LNCaP clone FGC (cell line): ENCODE results near the gene PANK4.

Experiments used
- DNase-seq: peaks from one replicate; pipeline ENCODE4 v3.0.0-alpha.2; 2011; ENCODE audit warnings: low read depth
- H3K4me3 ChIP-seq: 2 replicates; pipeline ENCODE4 v1.5.1; 2011; ENCODE audit warnings: mild to moderate bottlenecking, low read depth, low read length, control low read depth
- CTCF ChIP-seq: IDR thresholded peaks from 2 replicates; pipeline ENCODE4 v1.5.1; 2012; ENCODE audit warnings: mild to moderate bottlenecking; ENCODE audit not compliant: control insufficient read depth, insufficient read depth; ENCODE audit errors: extremely low read depth

The PANK4 gene

GRCh38 chr1:2526824-2527555 is 594 bp upstream of the PANK4 start:
- no peak for TF ChIP-seq CTCF
- peak; percentile 72 for DNase-seq
- peak overlapping the region; percentile 22; the same call in 1 of the 2 replicates for H3K4me3 ChIP-seq

- peak overlapping the region; percentile 98 for H3K4me3 ChIP-seq
- no peak for TF ChIP-seq CTCF
- no peak for DNase-seq
Observed at GRCh38 chr1:2525572-2525919, 850 bp downstream of the PANK4 start.

- peak overlapping the region; percentile 98 for H3K4me3 ChIP-seq
- no peak for TF ChIP-seq CTCF
- DNase-seq, result no peak
Observed at GRCh38 chr1:2523891-2524609, 2.3 kb downstream of the PANK4 start.

GRCh38 chr1:2523191-2523890 is 3.1 kb downstream of the PANK4 start:
- DNase-seq, result peak; percentile 39
- TF ChIP-seq CTCF, result peak; percentile 24; the same call in 1 of the 2 replicates
- peak overlapping the region; percentile 98 for H3K4me3 ChIP-seq

GRCh38 chr1:2522230-2522629 is 4.2 kb downstream of the PANK4 start:
- TF ChIP-seq CTCF, result no peak
- H3K4me3 ChIP-seq, result no peak overlapping the region
- no peak for DNase-seq

- no peak for DNase-seq
- no peak for TF ChIP-seq CTCF
- no peak overlapping the region for H3K4me3 ChIP-seq
Observed at GRCh38 chr1:2520806-2521205, 5.6 kb downstream of the PANK4 start.
